ENCODE data around the gene FIP1L1.

- TF ChIP-seq ZNF76 (CRISPR knock-in tag; IDR thresholded peaks at IDR 0.05; ENCODE audit: borderline replicate concordance) (no peak), CTCF (IDR thresholded peaks at IDR 0.05 in 2 of 3, conservative IDR thresholded peaks at IDR 0.05 in 1 of 3; ENCODE audit: insufficient read depth in 2 of 3, low read depth in 1 of 3, low read length in 3 of 3) (no peak), EGR1 (conservative IDR thresholded peaks at IDR 0.05) (no peak), FIP1L1 (IDR thresholded peaks at IDR 0.05; ENCODE audit: low read depth, low read length, poor library complexity, severe bottlenecking) (no peak), LCOR (CRISPR knock-in tag; IDR thresholded peaks at IDR 0.05) (no peak), CREM (IDR thresholded peaks at IDR 0.05; ENCODE audit: low read depth) (no peak)
- TF ChIP-seq, protein P1, sequence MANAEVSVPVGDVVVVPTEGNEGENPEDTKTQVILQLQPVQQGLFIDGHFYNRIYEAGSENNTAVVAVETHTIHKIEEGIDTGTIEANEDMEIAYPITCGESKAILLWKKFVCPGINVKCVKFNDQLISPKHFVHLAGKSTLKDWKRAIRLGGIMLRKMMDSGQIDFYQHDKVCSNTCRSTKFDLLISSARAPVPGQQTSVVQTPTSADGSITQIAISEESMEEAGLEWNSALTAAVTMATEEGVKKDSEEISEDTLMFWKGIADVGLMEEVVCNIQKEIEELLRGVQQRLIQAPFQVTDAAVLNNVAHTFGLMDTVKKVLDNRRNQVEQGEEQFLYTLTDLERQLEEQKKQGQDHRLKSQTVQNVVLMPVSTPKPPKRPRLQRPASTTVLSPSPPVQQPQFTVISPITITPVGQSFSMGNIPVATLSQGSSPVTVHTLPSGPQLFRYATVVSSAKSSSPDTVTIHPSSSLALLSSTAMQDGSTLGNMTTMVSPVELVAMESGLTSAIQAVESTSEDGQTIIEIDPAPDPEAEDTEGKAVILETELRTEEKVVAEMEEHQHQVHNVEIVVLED (CRISPR knock-in tag; IDR thresholded peaks at IDR 0.05) = no peak
Observed at GRCh38 chr4:53349091-53349491, 28.4 kb upstream of the FIP1L1 start.

All from K562 (cell line).